GM12878 (cell line): ENCODE data around the gene FZD10. TPM values are rescaled to one million over a fixed set of nuclear protein-coding genes. Genes with fewer than 3 reads are reported as not detected.

ENCODE experiments used
- ATAC-seq: fragments of 200-7000 bp; cut with Tn5 transposase; 3 replicates; pipeline ENCODE4 v1.9.1; 2020; ENCODE audit warnings: mild to moderate bottlenecking, moderate library complexity
- BruUV-seq: library from RNA; stranded (reverse); fragments of 400-500 nt; replicated peaks from 2 replicates; lab custom pipeline; 2021; lab: Mats Ljungman, UMichigan
- CTCF ChIA-PET: fragments of 300-600 bp; sonication (Branson Sonifier 250); formaldehyde crosslinking; extraction: SDS; loops from one replicate; lab custom pipeline; 2021; ENCODE audit warnings: inconsistent platforms; lab: Yijun Ruan, JAX
- POLR2A ChIA-PET: fragments of 350-600 bp; formaldehyde crosslinking; extraction: SDS; loops from one replicate; lab custom pipeline; 2021; ENCODE audit warnings: inconsistent platforms; lab: Charles Lee
- RAD21 ChIA-PET: fragments of 300-600 bp; sonication (Branson Sonifier 250); formaldehyde crosslinking; loops from one replicate; lab custom pipeline; 2023; ENCODE audit warnings: antibody characterized with exemption; ENCODE audit not compliant: unreplicated experiment; lab: Charles Lee
- SMC1A ChIA-PET: fragments of 300-600 bp; sonication (Branson Sonifier 250); formaldehyde crosslinking; loops from one replicate; lab custom pipeline; 2023; ENCODE audit not compliant: unreplicated experiment, uncharacterized antibody; lab: Charles Lee
- DNase-seq: peaks from one replicate; pipeline ENCODE4 v3.0.0-alpha.2; 2011; ENCODE audit warnings: low read depth, low spot score
- FAIRE-seq: peaks from 3 replicates; lab custom pipeline; 2011; peaks lifted over from hg19 to GRCh38; lab: Jason Lieb, UNC
- H2AFZ ChIP-seq: 2 replicates; pipeline ENCODE4 v1.6.0; 2011; ENCODE audit warnings: low read depth, low read length, control low read depth; ENCODE audit not compliant: control insufficient read depth
- H3K27ac ChIP-seq: 2 replicates; pipeline ENCODE4 v1.5.1; 2011; ENCODE audit warnings: control low read depth; ENCODE audit not compliant: control insufficient read depth, insufficient read depth
- H3K27me3 ChIP-seq, 2 experiments: replicated peaks in 1 of 2; 2 replicates each; pipeline versions ENCODE4 v1.6.0 to v1.6.1; 2011; ENCODE audit warnings: low read length in 1 of 2; ENCODE audit not compliant: control insufficient read depth in 2 of 2, insufficient read depth in 2 of 2
- H3K36me3 ChIP-seq, 2 experiments: 2 replicates each; pipeline ENCODE4 v1.5.1; 2011; ENCODE audit warnings: low read length in 1 of 2; ENCODE audit not compliant: control insufficient read depth in 2 of 2, insufficient read depth in 2 of 2
- H3K4me1 ChIP-seq: 2 replicates; pipeline ENCODE4 v1.6.1; 2011; ENCODE audit warnings: mild to moderate bottlenecking, low read length, moderate library complexity, mixed read lengths; ENCODE audit not compliant: control insufficient read depth, insufficient read depth
- H3K4me2 ChIP-seq: 2 replicates; pipeline ENCODE4 v1.6.0; 2011; ENCODE audit warnings: control low read depth; ENCODE audit not compliant: control insufficient read depth, insufficient read depth
- H3K4me3 ChIP-seq: fragments of 200-600 bp; sonication (generic); 2 replicates; pipeline ENCODE4 v1.5.1; 2016
- H3K79me2 ChIP-seq: 2 replicates; pipeline ENCODE4 v1.6.0; 2011; ENCODE audit warnings: low read length; ENCODE audit not compliant: control insufficient read depth, insufficient read depth
- H3K9ac ChIP-seq: 2 replicates; pipeline ENCODE4 v1.8.0; 2011; ENCODE audit warnings: low read length, control low read depth, mixed read lengths; ENCODE audit not compliant: control insufficient read depth, insufficient read depth
- H3K9me3 ChIP-seq: replicated peaks from 3 replicates; pipeline ENCODE4 v1.5.1; 2011; ENCODE audit warnings: mild to moderate bottlenecking, low read length; ENCODE audit not compliant: control insufficient read depth, insufficient read depth
- H4K20me1 ChIP-seq: 2 replicates; pipeline ENCODE4 v1.6.0; 2011; ENCODE audit not compliant: control insufficient read depth, insufficient read depth
- ASH2L ChIP-seq: fragments of 300-600, 200-600 bp; sonication (generic); IDR thresholded peaks from 2 replicates; pipeline ENCODE4 v1.6.1; 2017; ENCODE audit warnings: low read depth, mild to moderate bottlenecking, borderline replicate concordance
- BCL11A ChIP-seq: IDR thresholded peaks from 2 replicates; pipeline ENCODE4 v1.6.1; 2011; ENCODE audit warnings: low read depth, low read length
- EED ChIP-seq: sonication (generic); IDR thresholded peaks from 2 replicates; pipeline ENCODE4 v1.6.1; 2016; ENCODE audit warnings: antibody characterized with exemption, low read depth
- EP300 ChIP-seq, 2 experiments: fragments of 150-350 bp in 1 of 2; IDR thresholded peaks; 2 replicates each; pipeline ENCODE4 v1.6.1; 2011 to 2012; ENCODE audit warnings: low read depth in 2 of 2, low read length in 2 of 2, borderline replicate concordance in 1 of 2, improper control_type of control experiment in 1 of 2, inconsistent platforms in 1 of 2; ENCODE audit not compliant: control insufficient read depth in 1 of 2
- KDM1A ChIP-seq: fragments of 200-600 bp; sonication (generic); IDR thresholded peaks from 2 replicates; pipeline ENCODE4 v1.6.1; 2016; ENCODE audit warnings: borderline replicate concordance
- MTA2 ChIP-seq: fragments of 450-650 bp; IDR thresholded peaks from 2 replicates; pipeline ENCODE4 v1.6.1; 2016; ENCODE audit warnings: low read depth, mild to moderate bottlenecking, moderate library complexity
- NBN ChIP-seq: fragments of 450-650 bp; IDR thresholded peaks from 2 replicates; pipeline ENCODE4 v1.6.1; 2016
- RAD51 ChIP-seq: fragments of 450-650 bp; IDR thresholded peaks from 2 replicates; pipeline ENCODE4 v1.6.1; 2016; ENCODE audit warnings: moderate library complexity, mild to moderate bottlenecking, inconsistent platforms
- SP1 ChIP-seq: IDR thresholded peaks from one replicate; pipeline ENCODE4 v1.6.1; 2011; ENCODE audit warnings: low read depth, low read length
- WGBS: methylation state at CpG from one replicate; pipeline ENCODE4 v1.1.6; 2016; ENCODE audit warnings: low lambda C conversion rate; ENCODE audit not compliant: insufficient replicate concordance, insufficient coverage; ENCODE audit errors: missing lambda C conversion rate; 5-methylcytosine and 5-hydroxymethylcytosine counted together
- in situ Hi-C: fragments of 300-500 bp; cut with MboI; formaldehyde crosslinking; loops from 9 replicates; pipeline ENCODE4 v1.14.3; 2018; ENCODE audit warnings: mixed read lengths
- intact Hi-C: fragments of 100-400 bp; cut with micrococcal nuclease; formaldehyde crosslinking; loops from one replicate; pipeline ENCODE4 v1.14.2; 2022; ENCODE audit not compliant: unreplicated experiment
- polyA plus RNA-seq, 11 experiments: library from polyadenylated mRNA; depleted of rRNA in 4 of 11; unstranded in 6 of 11; stranded (reverse) in 5 of 11; fragments of >200 nt; fragmentation: Nextera tagmentation in 4 of 11; fragmentation: Illumina TruSeq in 1 of 11; extraction: Ambion mirVana in 4 of 11; extraction: Trizol in 1 of 11; gene quantifications; 1 replicate in 1 of 11; 2 replicates in 10 of 11; pipeline versions ENCODE4 v1.2.1 to v1.2.3, GENCODE V29; 2011 to 2016; ENCODE audit warnings: inconsistent platforms in 2 of 11, missing spikeins in 2 of 11, low read depth in 1 of 11
- total RNA-seq, 4 experiments: library from RNA; depleted of rRNA in 3 of 4; stranded (reverse); fragments of >200 nt in 3 of 4; fragmentation: Illumina TruSeq in 1 of 4; extraction: Trizol in 1 of 4; gene quantifications; 2 replicates each; pipeline versions ENCODE4 v1.2.1 to v1.2.3, GENCODE V29; 2013 to 2021
- TF ChIP-seq, protein P1 (sequence below): fragments of 450-650 bp; IDR thresholded peaks from 2 replicates; pipeline ENCODE4 v1.6.1; 2017; ENCODE audit warnings: mild to moderate bottlenecking
- TF ChIP-seq, protein P2 (sequence below): fragments of 450-650 bp; IDR thresholded peaks from 2 replicates; pipeline ENCODE4 v1.6.1; 2017; ENCODE audit warnings: mild to moderate bottlenecking, low read depth, inconsistent platforms; ENCODE audit not compliant: poor library complexity, severe bottlenecking
- TF ChIP-seq, protein P3 (sequence below): fragments of 450-650 bp; formaldehyde crosslinking; IDR thresholded peaks from 2 replicates; pipeline ENCODE4 v1.4.0; 2020; ENCODE audit warnings: mild to moderate bottlenecking, moderate library complexity

The FZD10 gene
- total and polyA plus RNA-seq, 10 of the 15 experiments (the other 5 are each of a cell fraction or from before 2014, with no cell fraction given): not detected

DNA sequence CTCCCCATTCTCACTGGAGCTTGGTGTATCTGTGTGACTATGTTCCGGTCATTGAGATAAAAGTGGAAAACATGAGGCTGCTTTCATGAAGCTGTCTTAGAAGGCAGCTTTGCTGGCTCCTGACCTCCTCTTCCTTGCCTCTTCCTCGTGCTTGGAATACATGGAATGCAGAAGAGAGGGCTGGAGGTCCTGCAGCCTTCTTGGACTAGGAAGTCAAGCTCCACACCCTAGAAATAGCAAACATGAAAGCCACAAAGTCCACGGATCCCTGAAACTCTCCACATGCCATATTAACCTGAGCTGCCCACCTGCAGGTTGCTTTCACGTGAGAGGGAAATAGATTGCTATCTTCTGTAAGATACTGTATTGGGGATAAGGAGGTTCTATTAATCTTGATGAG, 51.0 kb downstream of the FZD10 start (continued):
- no peak for TF ChIP-seq EED

DNA sequence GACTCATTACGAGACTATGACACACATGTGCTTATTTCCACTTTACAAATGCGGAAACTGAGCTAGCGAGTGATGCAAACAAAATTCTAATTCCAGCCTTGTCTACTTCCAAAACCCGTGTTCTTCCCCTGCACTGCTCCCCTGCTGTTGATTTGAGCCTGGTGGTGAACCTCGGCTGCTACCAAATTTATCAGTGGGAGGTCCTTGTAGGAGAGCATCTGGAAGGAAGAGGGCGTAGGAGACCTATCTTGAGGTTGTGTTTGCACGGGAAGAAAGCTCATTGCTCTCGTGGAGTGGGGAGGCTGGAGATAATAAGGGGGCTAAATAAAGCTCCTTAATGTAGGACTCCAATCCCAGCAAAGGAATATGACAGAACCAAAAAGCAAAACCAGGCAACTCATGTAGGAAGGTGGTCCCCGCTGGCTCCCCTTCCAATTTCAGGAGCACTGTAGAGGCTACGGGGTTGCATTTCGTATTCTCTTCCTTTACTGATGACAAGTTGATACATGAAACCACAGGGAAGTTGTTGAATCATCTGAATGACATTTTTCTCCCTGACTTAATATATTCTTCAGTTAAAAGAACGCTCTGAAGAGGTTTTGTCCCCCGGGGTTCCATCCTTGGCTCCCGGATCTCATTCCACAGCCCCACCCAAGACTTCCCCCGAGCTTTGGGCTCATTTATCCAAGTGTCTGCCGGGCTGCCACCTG, 52.6 kb downstream of the FZD10 start:
- Histone ChIP-seq H3K36me3 (no peaks in the 10 kb centered on the region), H3K9me3 (no peaks in the 10 kb centered on the region; the same call in 2 of the 3 replicates), H3K79me2 (no peaks in the 10 kb centered on the region), H3K4me1 (no peaks in the 10 kb centered on the region), H3K27ac (no peak overlapping the region), H3K27me3 (no peaks in the 10 kb centered on the region), H2AFZ (no peak overlapping the region), H4K20me1 (no peaks in the 10 kb centered on the region), H3K4me3 (no peak overlapping the region), H3K4me2 (no peak overlapping the region), H3K9ac (no peak overlapping the region)
- CTCF ChIA-PET: no interaction called here
- POLR2A ChIA-PET: no interaction called here
- intact Hi-C loops (no loop called here), in situ Hi-C loops (no loop called here)
- FAIRE-seq: no peak
- no peak for DNase-seq
- SMC1A ChIA-PET: no interaction called here
- WGBS: 21% methylated on average over 16 of the region's 16 CpGs
- ATAC-seq: no peak
- RAD21 ChIA-PET: no interaction called here
- no TSS peak for BruUV-seq
- TF ChIP-seq, protein P1, sequence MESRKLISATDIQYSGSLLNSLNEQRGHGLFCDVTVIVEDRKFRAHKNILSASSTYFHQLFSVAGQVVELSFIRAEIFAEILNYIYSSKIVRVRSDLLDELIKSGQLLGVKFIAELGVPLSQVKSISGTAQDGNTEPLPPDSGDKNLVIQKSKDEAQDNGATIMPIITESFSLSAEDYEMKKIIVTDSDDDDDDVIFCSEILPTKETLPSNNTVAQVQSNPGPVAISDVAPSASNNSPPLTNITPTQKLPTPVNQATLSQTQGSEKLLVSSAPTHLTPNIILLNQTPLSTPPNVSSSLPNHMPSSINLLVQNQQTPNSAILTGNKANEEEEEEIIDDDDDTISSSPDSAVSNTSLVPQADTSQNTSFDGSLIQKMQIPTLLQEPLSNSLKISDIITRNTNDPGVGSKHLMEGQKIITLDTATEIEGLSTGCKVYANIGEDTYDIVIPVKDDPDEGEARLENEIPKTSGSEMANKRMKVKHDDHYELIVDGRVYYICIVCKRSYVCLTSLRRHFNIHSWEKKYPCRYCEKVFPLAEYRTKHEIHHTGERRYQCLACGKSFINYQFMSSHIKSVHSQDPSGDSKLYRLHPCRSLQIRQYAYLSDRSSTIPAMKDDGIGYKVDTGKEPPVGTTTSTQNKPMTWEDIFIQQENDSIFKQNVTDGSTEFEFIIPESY: no peak
- TF ChIP-seq NBN (no peak), SP1 (no peak), EP300 (IDR thresholded peaks at IDR 0.05; ENCODE audit: borderline replicate concordance in 1 of 2, control insufficient read depth in 1 of 2, low read depth in 2 of 2, low read length in 2 of 2) (no peak), ASH2L (no peak), KDM1A (no peak), RAD51 (no peak), BCL11A (no peak), MTA2 (no peak)
- TF ChIP-seq, protein P2, sequence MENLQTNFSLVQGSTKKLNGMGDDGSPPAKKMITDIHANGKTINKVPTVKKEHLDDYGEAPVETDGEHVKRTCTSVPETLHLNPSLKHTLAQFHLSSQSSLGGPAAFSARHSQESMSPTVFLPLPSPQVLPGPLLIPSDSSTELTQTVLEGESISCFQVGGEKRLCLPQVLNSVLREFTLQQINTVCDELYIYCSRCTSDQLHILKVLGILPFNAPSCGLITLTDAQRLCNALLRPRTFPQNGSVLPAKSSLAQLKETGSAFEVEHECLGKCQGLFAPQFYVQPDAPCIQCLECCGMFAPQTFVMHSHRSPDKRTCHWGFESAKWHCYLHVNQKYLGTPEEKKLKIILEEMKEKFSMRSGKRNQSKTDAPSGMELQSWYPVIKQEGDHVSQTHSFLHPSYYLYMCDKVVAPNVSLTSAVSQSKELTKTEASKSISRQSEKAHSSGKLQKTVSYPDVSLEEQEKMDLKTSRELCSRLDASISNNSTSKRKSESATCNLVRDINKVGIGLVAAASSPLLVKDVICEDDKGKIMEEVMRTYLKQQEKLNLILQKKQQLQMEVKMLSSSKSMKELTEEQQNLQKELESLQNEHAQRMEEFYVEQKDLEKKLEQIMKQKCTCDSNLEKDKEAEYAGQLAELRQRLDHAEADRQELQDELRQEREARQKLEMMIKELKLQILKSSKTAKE: no peak
- TF ChIP-seq, protein P3, sequence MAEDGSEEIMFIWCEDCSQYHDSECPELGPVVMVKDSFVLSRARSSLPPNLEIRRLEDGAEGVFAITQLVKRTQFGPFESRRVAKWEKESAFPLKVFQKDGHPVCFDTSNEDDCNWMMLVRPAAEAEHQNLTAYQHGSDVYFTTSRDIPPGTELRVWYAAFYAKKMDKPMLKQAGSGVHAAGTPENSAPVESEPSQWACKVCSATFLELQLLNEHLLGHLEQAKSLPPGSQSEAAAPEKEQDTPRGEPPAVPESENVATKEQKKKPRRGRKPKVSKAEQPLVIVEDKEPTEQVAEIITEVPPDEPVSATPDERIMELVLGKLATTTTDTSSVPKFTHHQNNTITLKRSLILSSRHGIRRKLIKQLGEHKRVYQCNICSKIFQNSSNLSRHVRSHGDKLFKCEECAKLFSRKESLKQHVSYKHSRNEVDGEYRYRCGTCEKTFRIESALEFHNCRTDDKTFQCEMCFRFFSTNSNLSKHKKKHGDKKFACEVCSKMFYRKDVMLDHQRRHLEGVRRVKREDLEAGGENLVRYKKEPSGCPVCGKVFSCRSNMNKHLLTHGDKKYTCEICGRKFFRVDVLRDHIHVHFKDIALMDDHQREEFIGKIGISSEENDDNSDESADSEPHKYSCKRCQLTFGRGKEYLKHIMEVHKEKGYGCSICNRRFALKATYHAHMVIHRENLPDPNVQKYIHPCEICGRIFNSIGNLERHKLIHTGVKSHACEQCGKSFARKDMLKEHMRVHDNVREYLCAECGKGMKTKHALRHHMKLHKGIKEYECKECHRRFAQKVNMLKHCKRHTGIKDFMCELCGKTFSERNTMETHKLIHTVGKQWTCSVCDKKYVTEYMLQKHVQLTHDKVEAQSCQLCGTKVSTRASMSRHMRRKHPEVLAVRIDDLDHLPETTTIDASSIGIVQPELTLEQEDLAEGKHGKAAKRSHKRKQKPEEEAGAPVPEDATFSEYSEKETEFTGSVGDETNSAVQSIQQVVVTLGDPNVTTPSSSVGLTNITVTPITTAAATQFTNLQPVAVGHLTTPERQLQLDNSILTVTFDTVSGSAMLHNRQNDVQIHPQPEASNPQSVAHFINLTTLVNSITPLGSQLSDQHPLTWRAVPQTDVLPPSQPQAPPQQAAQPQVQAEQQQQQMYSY (CRISPR knock-in tag): no peak
